IPS-18a (cell line): ENCODE data around the gene RNPC3.
"Not testable (repeated sequence)": the region's sequence is repeated elsewhere in the genome, so short reads cannot be mapped to it uniquely, and the experiment has no call there.

Experiments used
- H3K27ac ChIP-seq: one replicate; pipeline ENCODE4 v1.5.1; 2013; ENCODE audit warnings: low read length
- H3K27me3 ChIP-seq: one replicate; pipeline ENCODE4 v1.6.1; 2013; ENCODE audit warnings: mild to moderate bottlenecking, low read length; ENCODE audit not compliant: control insufficient read depth, insufficient read depth
- H3K36me3 ChIP-seq: one replicate; pipeline ENCODE4 v1.6.1; 2013; ENCODE audit warnings: low read depth, low read length; ENCODE audit not compliant: control insufficient read depth
- H3K4me1 ChIP-seq: one replicate; pipeline ENCODE4 v1.6.1; 2013; ENCODE audit warnings: low read depth, low read length; ENCODE audit not compliant: control insufficient read depth
- H3K4me3 ChIP-seq: one replicate; pipeline ENCODE4 v1.5.1; 2013; ENCODE audit warnings: low read length
- H3K9ac ChIP-seq: one replicate; pipeline ENCODE4 v1.6.1; 2013; ENCODE audit warnings: mild to moderate bottlenecking, low read length, moderate library complexity
- H3K9me3 ChIP-seq: one replicate; pipeline ENCODE4 v1.6.1; 2013; ENCODE audit warnings: low read depth, low read length; ENCODE audit not compliant: control insufficient read depth

The RNPC3 gene

GRCh38 chr1:103561643-103562395 is 36.3 kb downstream of the RNPC3 start:
- no peak overlapping the region for H3K4me3 ChIP-seq
- no peaks in the 10 kb centered on the region for H3K27me3 ChIP-seq
- no peak overlapping the region for H3K9ac ChIP-seq

GRCh38 chr1:103563056-103563455 is 37.6 kb downstream of the RNPC3 start:
- Histone ChIP-seq H3K9ac (no peak overlapping the region), H3K27ac (no peak overlapping the region), H3K4me3 (no peak overlapping the region), H3K36me3 (no peaks in the 10 kb centered on the region), H3K4me1 (no peaks in the 10 kb centered on the region), H3K9me3 (no peaks in the 10 kb centered on the region), H3K27me3 (no peaks in the 10 kb centered on the region)

More at GRCh38 chr1:103561643-103562395, 36.3 kb downstream of the RNPC3 start:
- H3K27ac ChIP-seq = no peak overlapping the region
- H3K9me3 ChIP-seq = no peaks in the 10 kb centered on the region
- no peaks in the 10 kb centered on the region for H3K36me3 ChIP-seq
- H3K4me1 ChIP-seq = no peaks in the 10 kb centered on the region

DNA sequence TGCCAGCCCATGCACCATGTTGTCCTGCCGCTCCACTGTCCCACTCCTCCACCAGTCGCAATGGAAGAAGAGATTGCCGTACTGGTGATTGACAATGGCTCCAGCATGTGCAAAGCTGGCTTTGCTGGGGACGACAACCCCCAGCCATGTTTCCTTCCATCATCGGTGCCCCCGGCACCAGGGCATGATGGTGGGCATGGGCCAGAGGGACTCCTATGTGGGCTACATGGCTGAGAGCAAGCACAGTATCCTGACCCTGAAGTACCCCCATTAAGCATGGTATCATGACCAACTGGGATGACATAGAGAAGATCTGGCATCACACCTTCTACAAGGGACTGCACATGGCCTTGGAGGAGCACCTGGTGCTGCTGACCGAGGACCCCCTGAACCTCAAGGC is 44.0 kb downstream of the RNPC3 start:
- Histone ChIP-seq H3K9me3 (no peaks in the 10 kb centered on the region), H3K36me3 (no peaks in the 10 kb centered on the region), H3K27me3 (no peaks in the 10 kb centered on the region), H3K4me1 (no peaks in the 10 kb centered on the region), H3K9ac (no peak overlapping the region), H3K4me3 (no peak overlapping the region), H3K27ac (no peak overlapping the region)

DNA sequence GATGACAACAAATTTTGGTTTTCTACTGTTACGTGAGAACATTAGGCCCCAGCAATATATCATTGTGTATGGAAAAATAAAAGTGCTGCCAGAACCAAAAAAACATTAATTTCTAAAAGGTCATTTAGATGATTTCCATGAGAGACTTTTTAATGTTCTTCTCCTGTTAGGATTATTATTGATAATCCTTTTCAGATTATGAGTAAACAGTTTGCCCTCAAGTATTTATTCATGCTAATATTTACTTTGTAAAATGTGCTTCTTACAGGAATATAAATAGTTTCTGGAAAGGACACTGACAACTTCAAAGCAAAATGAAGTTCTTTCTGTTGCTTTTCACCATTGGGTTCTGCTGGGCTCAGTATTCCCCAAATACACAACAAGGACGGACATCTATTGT is 45.8 kb downstream of the RNPC3 start, which contains the start of gene AMY2B:
Gene AMY2B (plus strand): TSS at position 301 of the 400 bp plus-strand sequence. CDS start 14 bp downstream, at position 315.
- H3K4me1 ChIP-seq, H3K36me3 ChIP-seq, H3K27ac ChIP-seq, H3K9ac ChIP-seq, H3K9me3 ChIP-seq, H3K27me3 ChIP-seq, H3K4me3 ChIP-seq: not testable (repeated sequence)

DNA sequence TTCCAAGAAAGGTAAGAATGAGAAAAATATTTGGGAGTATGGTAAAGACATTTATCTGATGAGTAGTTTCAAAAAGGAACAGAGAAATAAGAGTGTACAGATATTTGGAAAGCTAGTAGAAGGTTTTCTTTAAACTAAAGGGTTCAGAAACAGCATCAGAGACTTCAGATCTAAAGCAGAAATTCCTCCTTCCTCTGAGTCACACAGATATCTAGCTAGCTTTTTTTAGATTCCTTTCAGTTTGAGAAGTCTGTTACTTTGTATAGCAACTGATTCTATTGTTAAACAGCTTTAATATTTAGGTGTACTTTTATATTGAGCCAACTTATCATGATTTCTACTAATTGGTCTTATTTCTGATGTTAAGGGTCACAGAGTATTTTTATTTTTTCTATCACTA is 50.6 kb downstream of the RNPC3 start:
- Histone ChIP-seq H3K27ac (no peak overlapping the region), H3K36me3 (no peaks in the 10 kb centered on the region), H3K9ac (no peak overlapping the region), H3K27me3 (no peaks in the 10 kb centered on the region), H3K4me3 (no peak overlapping the region), H3K4me1 (no peaks in the 10 kb centered on the region), H3K9me3 (peaks cover 3% of the 10 kb centered on the region)

GRCh38 chr1:103576784-103577183 is 51.3 kb downstream of the RNPC3 start:
- H3K9ac ChIP-seq, H3K27ac ChIP-seq, H3K36me3 ChIP-seq, H3K4me1 ChIP-seq, H3K9me3 ChIP-seq, H3K4me3 ChIP-seq, H3K27me3 ChIP-seq: not testable (repeated sequence)

DNA sequence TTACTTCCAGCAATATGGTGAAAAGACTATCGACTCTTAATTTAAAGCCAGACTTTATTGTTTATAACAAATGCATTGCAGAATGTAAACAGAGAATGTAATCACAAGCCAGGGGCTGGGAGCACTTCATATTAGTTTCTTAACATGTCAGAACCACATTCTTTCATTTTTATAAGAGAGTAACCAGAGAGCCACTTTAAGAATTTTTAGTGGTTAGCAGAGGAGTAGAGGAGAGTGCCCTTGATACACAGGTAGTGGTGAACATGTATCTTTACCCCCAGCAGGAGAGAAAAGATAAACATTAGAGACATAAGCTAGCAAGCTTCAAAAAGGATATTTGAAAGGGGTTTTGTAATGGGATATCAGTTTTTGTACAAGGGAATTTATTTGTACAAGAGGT is 57.0 kb downstream of the RNPC3 start:
- H3K27me3 ChIP-seq = no peaks in the 10 kb centered on the region
- no peaks in the 10 kb centered on the region for H3K4me1 ChIP-seq
- H3K27ac ChIP-seq = no peak overlapping the region
- no peak overlapping the region for H3K4me3 ChIP-seq
- H3K9me3 ChIP-seq = peaks cover 21% of the 10 kb centered on the region
- H3K9ac ChIP-seq = no peak overlapping the region
- H3K36me3 ChIP-seq = no peaks in the 10 kb centered on the region

- H3K4me3 ChIP-seq = no peak overlapping the region
- no peaks in the 10 kb centered on the region for H3K27me3 ChIP-seq
- no peaks in the 10 kb centered on the region for H3K36me3 ChIP-seq
- H3K27ac ChIP-seq = no peak overlapping the region
- no peaks in the 10 kb centered on the region for H3K4me1 ChIP-seq
- no peak overlapping the region for H3K9ac ChIP-seq
- peaks cover 36% of the 10 kb centered on the region for H3K9me3 ChIP-seq
Observed at GRCh38 chr1:103583887-103584286, 58.4 kb downstream of the RNPC3 start.

DNA sequence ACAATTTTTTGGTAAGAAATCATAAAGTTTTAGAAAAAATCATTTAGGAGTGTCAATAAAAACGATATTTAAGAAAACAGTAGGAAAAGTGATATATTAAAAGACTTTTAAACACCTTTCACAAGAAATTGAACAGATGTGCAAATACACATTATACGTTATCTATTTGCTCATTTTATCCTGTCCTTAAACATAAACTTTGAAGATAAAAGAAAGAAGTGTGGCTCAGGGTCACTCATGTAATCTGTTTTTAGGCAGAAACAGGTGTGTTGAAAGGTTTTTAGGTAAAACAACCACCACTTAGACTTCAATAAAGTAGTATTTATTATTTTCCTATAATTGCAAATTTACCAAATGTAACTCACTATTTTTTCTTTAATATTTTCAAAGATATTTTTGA is 59.0 kb downstream of the RNPC3 start:
- H3K4me3 ChIP-seq = no peak overlapping the region
- H3K36me3 ChIP-seq = no peaks in the 10 kb centered on the region
- peaks cover 42% of the 10 kb centered on the region for H3K9me3 ChIP-seq
- H3K4me1 ChIP-seq = no peaks in the 10 kb centered on the region
- no peak overlapping the region for H3K9ac ChIP-seq
- H3K27me3 ChIP-seq = no peaks in the 10 kb centered on the region
- H3K27ac ChIP-seq = no peak overlapping the region

DNA sequence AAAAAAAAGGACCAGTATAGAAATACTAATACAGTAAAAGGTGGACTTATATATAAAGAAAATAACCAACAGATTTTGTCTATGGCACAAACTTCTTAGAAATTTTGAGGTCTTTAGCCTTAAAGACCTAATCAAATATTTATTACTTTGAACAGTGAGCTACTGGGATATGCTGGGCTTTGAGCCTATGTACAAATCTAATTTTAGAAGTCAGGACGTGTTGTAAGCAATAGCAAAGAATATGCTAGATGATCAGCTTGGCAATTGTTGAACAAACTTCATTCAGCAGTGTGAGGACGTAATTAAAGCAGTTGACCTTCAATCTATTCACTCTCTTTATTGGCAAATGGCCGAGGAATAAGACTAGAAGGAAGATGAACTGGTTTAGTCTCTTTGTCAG is 77.2 kb downstream of the RNPC3 start:
- H3K9me3 ChIP-seq, H3K9ac ChIP-seq, H3K4me3 ChIP-seq, H3K27me3 ChIP-seq, H3K4me1 ChIP-seq, H3K27ac ChIP-seq, H3K36me3 ChIP-seq: not testable (repeated sequence)
